Rectal smooth muscle tissue (tissue), 1 donor: ENCODE measurements around the gene CENPA.
"Not testable (repeated sequence)": the region's sequence is repeated elsewhere in the genome, so short reads cannot be mapped to it uniquely, and the experiment has no call there.

Source experiments
- H3K27ac ChIP-seq: one replicate; pipeline ENCODE4 v1.7.0; 2013; ENCODE audit warnings: low read depth, low read length, inconsistent platforms
- H3K27me3 ChIP-seq: one replicate; pipeline ENCODE4 v1.7.0; 2013; ENCODE audit warnings: low read length; ENCODE audit not compliant: control insufficient read depth, insufficient read depth
- H3K36me3 ChIP-seq: one replicate; pipeline ENCODE4 v1.7.0; 2013; ENCODE audit warnings: low read length; ENCODE audit not compliant: control insufficient read depth, insufficient read depth
- H3K4me1 ChIP-seq: one replicate; pipeline ENCODE4 v1.7.0; 2013; ENCODE audit warnings: low read length; ENCODE audit not compliant: control insufficient read depth, insufficient read depth
- H3K4me3 ChIP-seq: one replicate; pipeline ENCODE4 v1.7.0; 2013; ENCODE audit warnings: low read length
- H3K9ac ChIP-seq: one replicate; pipeline ENCODE4 v1.7.0; 2013; ENCODE audit warnings: low read length

Gene CENPA

DNA sequence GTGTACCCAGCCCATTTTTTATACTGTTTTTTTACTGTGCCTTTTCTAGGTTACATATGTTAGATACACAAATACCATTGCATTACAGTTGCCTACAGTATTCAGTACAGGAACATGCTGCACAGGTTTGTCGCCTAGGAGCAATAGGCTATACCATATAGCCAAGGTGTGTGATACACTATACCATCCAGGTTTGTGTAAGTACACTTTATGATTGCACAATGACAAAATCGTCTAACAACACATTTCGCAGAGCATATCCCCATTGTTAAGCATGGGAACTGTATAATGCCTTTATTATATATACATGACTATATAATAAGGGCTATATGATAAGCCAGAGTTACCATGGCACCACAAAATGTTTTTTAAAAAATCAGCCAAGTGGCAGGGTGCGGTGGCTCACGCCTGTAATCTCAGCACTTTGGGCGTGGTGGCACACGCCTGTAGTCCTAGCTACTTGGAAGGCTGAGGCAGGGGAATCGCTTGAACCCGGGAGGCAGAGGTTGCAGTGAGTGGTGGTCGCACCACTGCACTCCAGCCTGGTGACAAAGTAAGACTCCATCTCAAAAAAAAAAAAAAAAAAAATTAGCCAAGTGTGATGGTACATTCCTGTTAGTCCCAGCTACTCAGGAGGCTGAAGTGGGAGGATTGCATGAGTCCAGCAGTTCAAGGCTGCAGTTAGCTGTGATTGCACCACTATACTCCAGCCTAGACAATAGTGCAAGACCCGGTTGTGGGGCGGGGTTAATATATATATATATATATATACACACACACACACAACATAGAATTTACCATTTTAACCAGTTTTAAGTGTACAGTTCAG lies 2.8 kb upstream of the CENPA start:
- Histone ChIP-seq H3K27ac (no peak overlapping the region), H3K9ac (no peak overlapping the region), H3K4me1 (no peaks in the 10 kb centered on the region), H3K36me3 (peaks cover 11% of the 10 kb centered on the region), H3K27me3 (no peaks in the 10 kb centered on the region), H3K4me3 (no peak overlapping the region)

DNA sequence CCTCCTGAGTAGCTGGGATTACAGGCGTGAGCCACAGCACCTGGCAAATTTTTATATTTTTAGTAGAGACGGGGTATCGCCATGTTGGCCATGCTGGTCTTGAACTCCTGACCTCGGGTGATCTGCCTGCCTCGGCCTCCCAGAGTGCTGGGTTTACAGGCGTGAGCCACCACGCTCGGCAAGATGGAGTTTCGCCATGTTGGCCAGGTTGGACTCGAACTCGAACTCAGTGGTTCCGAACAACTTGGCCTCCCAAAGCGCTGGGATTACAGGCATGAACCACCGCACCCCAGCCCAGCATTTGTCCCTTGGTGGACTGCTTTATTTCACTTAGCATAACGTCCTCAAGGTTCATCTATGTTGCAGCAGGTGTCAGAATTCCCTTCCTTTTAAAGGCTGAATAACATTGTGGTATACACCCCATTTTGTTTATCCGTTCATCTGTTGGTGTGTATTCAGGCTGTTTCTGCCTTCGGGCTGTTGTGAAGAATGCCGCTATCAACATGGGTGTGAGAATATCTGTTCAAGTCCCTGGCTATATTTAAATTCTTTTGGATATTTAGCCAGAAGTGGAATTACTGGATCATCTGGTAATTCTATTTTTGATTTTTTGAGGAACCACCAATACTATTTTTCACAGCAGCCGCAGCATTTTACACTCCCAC lies 1.2 kb upstream of the CENPA start:
- Histone ChIP-seq H3K4me3 (no peak overlapping the region), H3K36me3 (peaks cover 5% of the 10 kb centered on the region), H3K4me1 (no peaks in the 10 kb centered on the region), H3K27ac (no peak overlapping the region), H3K9ac (no peak overlapping the region), H3K27me3 (no peaks in the 10 kb centered on the region)

DNA sequence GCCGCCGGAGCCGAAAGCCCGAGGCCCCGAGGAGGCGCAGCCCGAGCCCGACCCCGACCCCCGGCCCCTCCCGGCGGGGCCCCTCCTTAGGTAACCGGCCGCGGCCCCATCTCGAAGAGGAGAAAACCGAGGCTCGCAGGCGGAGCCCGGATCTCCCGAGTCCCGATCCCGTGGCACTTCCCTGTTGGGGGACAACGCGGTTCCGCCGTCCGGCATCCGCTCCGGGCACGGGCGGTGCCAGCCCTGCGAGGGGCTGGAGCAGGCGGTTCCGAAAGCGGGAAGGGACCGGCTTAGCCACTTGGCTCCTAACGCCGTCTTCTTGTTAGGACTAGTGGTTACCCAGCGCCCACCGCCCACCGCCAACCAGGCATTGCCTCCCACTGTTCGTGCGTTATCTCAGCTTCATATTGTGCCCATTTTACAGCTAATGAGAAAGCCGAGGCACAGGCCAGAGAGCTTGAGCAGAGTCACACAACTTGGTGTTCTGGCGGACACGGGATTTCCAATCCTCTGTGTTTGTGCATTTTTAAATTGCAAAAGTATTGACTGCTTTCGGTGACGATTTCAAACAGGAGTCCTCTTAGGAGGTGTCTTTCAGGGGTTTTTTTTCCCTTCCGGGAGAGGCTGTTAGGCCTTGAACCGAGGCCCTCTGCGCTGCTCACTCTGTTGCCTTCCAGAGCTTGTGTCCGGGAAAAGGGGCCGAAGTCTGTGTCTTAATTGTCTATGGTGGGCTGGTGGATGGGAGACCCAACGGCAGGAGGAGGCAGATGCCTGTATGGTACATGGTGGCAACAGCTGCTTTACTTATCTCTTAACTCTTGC lies 562 bp downstream of the CENPA start:
- no peaks in the 10 kb centered on the region for H3K27me3 ChIP-seq
- no peak overlapping the region for H3K9ac ChIP-seq
- H3K4me3 ChIP-seq: peak overlapping the region; percentile 66
- no peak overlapping the region for H3K27ac ChIP-seq
- no peaks in the 10 kb centered on the region for H3K4me1 ChIP-seq
- no peaks in the 10 kb centered on the region for H3K36me3 ChIP-seq

DNA sequence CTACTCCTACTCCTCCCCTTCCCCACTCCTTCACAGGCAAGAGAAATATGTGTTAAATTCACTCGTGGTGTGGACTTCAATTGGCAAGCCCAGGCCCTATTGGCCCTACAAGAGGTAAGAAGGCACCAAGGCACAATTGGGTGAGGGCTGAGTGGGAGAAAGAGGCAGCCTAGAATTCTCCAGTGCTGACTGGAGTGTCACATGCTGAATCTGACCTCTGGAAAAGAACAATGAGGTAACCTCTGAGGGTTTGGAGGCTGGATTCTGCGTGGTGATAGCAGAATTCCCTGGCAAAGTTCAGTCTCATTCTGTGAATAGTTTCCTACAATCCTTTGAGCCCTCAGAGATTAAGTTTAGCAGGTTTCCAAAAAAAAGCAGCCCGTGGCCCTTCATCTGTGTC lies 6.9 kb downstream of the CENPA start:
- no peaks in the 10 kb centered on the region for H3K36me3 ChIP-seq
- H3K4me3 ChIP-seq: no peak overlapping the region
- H3K4me1 ChIP-seq: no peaks in the 10 kb centered on the region
- H3K9ac ChIP-seq: no peak overlapping the region
- H3K27me3 ChIP-seq: no peaks in the 10 kb centered on the region
- H3K27ac ChIP-seq: no peak overlapping the region

DNA sequence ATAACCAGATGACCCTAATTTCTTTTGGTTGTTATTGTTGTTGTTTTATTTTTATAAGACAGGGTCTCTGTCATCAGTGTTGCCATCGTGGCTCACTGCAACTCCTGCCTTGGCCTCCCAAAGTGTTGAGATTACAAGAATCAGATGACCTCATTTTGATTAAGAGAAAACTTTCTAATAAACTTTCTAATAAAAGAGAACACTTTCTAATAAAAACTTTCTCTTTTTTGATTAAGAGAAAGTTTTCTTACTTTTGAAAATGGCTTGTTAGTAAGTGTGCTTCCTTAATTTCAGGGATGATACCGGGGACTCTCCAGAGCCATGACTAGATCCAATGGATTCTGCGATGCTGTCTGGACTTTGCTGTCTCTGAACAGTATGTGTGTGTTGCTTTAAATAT lies 7.7 kb downstream of the CENPA start:
- H3K27me3 ChIP-seq: no peaks in the 10 kb centered on the region
- H3K27ac ChIP-seq: no peak overlapping the region
- H3K9ac ChIP-seq: no peak overlapping the region
- H3K36me3 ChIP-seq: no peaks in the 10 kb centered on the region
- no peaks in the 10 kb centered on the region for H3K4me1 ChIP-seq
- H3K4me3 ChIP-seq: no peak overlapping the region

DNA sequence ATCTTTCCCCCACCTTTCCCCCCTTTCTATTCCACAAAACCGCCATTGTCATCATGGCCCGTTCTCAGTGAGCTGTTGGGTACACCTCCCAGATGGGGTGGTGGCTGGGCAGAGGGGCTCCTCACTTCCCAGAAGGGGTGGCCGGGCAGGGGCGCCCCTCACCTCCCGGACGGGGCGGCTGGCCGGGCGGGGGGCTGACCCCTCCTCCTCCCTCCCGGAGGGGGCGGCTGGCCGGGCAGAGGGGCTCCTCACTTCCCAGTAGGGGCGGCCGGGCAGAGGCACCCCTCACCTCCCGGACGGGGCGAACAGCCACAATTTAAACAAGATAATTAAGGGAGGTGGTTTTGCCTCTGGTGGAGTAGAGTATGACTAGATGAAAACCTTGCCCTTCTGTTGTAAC lies 9.3 kb downstream of the CENPA start:
- not testable (repeated sequence) for H3K4me1 ChIP-seq, H3K4me3 ChIP-seq, H3K27ac ChIP-seq, H3K9ac ChIP-seq, H3K27me3 ChIP-seq, H3K36me3 ChIP-seq

DNA sequence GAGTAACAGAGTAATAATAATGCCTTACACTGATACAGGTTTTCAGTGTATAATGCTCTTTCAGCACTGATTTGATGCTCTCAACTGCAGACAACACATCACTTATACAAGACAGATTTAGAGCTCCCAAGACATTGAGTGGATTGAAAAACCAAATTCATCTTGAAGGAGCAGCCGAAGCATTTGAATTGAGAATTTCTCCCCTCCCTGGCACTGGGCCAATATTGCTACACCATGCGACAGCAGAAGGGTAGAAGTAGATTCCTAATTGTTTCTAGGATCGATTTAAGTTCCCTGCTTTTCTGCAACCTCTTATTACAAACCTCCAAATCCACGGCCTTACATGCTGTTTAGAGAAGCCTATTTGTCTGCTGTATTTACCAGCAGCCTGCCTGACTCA lies 15.5 kb downstream of the CENPA start:
- H3K4me1 ChIP-seq: no peaks in the 10 kb centered on the region
- no peak overlapping the region for H3K27ac ChIP-seq
- no peaks in the 10 kb centered on the region for H3K27me3 ChIP-seq
- H3K4me3 ChIP-seq: no peak overlapping the region
- H3K36me3 ChIP-seq: no peaks in the 10 kb centered on the region
- H3K9ac ChIP-seq: no peak overlapping the region

DNA sequence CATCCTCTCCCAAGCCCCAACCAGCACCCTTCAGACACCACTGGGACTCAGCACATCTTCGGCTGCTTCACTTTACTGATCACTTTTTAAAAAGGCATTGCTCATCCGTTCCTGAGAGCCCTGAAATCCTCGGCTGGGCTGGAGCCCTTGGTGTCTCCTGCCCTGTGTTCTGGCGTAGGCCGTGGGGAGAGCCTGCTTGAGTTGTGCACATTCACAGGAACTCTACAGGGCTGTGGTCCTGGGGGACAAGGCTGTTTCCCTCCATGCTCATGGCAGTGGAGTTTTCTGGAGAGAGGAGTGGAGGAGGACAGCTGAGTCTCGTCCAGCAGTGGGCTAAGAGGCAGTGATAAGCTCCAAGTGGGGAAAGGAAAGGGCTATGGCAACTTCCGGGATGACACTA lies 15.9 kb downstream of the CENPA start:
- Histone ChIP-seq H3K27me3 (no peaks in the 10 kb centered on the region), H3K4me1 (no peaks in the 10 kb centered on the region), H3K36me3 (no peaks in the 10 kb centered on the region), H3K27ac (no peak overlapping the region), H3K9ac (no peak overlapping the region), H3K4me3 (no peak overlapping the region)

DNA sequence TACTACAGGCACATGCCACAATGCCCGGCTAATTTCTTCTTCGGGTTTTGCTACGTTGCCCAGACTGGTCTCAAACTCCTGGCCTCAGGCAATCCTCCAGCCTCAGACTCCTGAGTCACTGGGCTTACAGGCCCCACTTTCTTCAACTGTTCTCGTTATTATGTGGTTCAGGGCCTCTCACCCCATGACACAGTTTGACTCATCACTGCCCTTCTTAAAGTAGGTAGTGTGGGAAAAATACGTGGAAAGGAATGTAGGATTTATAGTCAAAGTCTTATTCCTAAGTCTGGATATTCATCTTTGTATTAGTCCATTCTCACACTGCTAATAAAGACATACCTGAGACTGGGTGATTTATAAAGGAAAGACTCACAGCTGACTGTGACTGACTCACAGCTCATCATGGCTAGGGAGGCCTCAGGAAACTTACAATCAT lies 19.4 kb downstream of the CENPA start:
- no peak overlapping the region for H3K4me3 ChIP-seq
- no peaks in the 10 kb centered on the region for H3K36me3 ChIP-seq
- no peaks in the 10 kb centered on the region for H3K4me1 ChIP-seq
- no peak overlapping the region for H3K9ac ChIP-seq
- no peak overlapping the region for H3K27ac ChIP-seq
- H3K27me3 ChIP-seq: no peaks in the 10 kb centered on the region

DNA sequence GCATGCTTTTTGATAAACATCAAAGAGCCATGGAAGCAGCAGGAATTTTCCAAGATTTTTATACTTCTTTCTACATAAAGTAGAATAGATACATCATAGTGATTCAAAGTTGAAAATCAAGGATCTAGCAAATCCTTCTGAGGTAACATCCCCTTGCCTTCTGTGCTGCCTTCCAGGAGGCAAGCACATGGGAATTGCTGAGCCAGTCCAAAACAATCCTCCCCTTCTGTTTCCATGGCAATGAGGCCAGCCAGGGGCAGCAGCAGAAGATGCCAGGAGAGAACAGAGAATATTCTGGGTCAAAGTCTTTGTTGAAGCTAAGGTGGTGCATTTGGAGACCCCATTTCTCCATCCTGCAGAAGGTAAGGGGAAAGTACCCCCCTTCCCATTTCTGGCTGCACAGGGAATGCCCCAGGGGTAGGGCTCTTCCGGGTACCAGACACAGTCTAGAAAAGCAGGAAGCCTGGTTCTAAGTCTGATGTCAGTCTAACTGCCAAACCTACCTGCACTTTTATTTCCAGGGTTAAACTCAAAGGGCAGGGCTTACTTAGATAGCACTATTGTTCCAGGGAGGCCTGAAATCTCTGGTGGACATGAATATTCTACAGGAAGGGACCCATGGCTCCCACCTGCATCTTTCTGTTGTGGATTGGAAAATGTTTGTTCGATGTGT lies 22.1 kb downstream of the CENPA start:
- H3K4me1 ChIP-seq: no peaks in the 10 kb centered on the region
- H3K4me3 ChIP-seq: no peak overlapping the region
- no peaks in the 10 kb centered on the region for H3K36me3 ChIP-seq
- no peaks in the 10 kb centered on the region for H3K27me3 ChIP-seq
- H3K27ac ChIP-seq: no peak overlapping the region
- H3K9ac ChIP-seq: no peak overlapping the region

DNA sequence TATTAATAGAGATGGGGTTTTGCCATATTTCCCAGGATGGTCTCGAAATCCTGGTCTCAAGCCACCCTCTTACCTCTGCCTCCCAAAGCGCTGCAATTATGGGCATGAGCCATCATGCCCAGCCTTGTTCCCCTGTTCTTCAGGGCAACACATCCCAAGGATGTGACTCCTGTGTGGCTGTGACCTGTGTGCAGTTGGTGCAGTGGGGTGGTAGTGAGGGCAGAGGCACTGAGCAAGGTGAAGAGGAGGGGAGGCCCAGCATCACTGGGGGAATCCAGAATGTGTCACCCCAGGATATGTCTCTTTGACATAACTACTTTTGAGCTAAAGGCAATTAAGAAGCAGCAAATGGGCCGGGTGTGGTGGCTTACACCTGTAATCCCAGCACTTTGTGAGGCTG lies 23.4 kb downstream of the CENPA start:
- H3K27me3 ChIP-seq: no peaks in the 10 kb centered on the region
- H3K27ac ChIP-seq: no peak overlapping the region
- no peak overlapping the region for H3K4me3 ChIP-seq
- no peak overlapping the region for H3K9ac ChIP-seq
- H3K36me3 ChIP-seq: no peaks in the 10 kb centered on the region
- no peaks in the 10 kb centered on the region for H3K4me1 ChIP-seq
